Smooth muscle cell (in vitro differentiated cells): ENCODE measurements around the gene LIPM. TPM values are rescaled to one million over a fixed set of nuclear protein-coding genes. Genes with fewer than 3 reads are reported as not detected.

ENCODE experiments used
- DNase-seq: peaks from one replicate; lab custom pipeline; 2025; ENCODE audit not compliant: unreplicated experiment; lab: John Stamatoyannopoulos, UW
- H2AFZ ChIP-seq: fragments of 200-600 bp; sonication (generic); 2 replicates; pipeline ENCODE4 v1.6.0; 2016; ENCODE audit warnings: antibody characterized with exemption, low read depth, mild to moderate bottlenecking
- H3F3A ChIP-seq: fragments of 200-600 bp; sonication (generic); 2 replicates; pipeline ENCODE4 v1.6.0; 2017; ENCODE audit warnings: antibody characterized with exemption, low read depth
- H3K27ac ChIP-seq: fragments of 200-600 bp; sonication (generic); 2 replicates; pipeline ENCODE4 v1.5.1; 2016; ENCODE audit warnings: low read depth, mild to moderate bottlenecking
- H3K27me3 ChIP-seq: fragments of 200-600 bp; sonication (generic); 2 replicates; pipeline ENCODE4 v1.6.1; 2016; ENCODE audit warnings: low read depth, mild to moderate bottlenecking
- H3K36me3 ChIP-seq: fragments of 200-600 bp; sonication (generic); 2 replicates; pipeline ENCODE4 v1.5.1; 2016; ENCODE audit warnings: low read depth
- H3K4me1 ChIP-seq: fragments of 200-600 bp; sonication (generic); 2 replicates; pipeline ENCODE4 v1.5.1; 2016; ENCODE audit warnings: low read depth
- H3K4me2 ChIP-seq: fragments of 200-600 bp; sonication (generic); 2 replicates; pipeline ENCODE4 v1.6.0; 2016; ENCODE audit warnings: mild to moderate bottlenecking
- H3K4me3 ChIP-seq: fragments of 200-600 bp; sonication (generic); 2 replicates; pipeline ENCODE4 v1.5.1; 2016; ENCODE audit warnings: mild to moderate bottlenecking
- H3K79me2 ChIP-seq: fragments of 200-600 bp; sonication (generic); 2 replicates; pipeline ENCODE4 v1.6.0; 2016; ENCODE audit warnings: low read depth, mild to moderate bottlenecking
- H3K9ac ChIP-seq: fragments of 200-600 bp; sonication (generic); 2 replicates; pipeline ENCODE4 v1.6.0; 2016; ENCODE audit warnings: low read depth
- H3K9me3 ChIP-seq: fragments of 200-600 bp; sonication (generic); replicated peaks from 2 replicates; pipeline ENCODE4 v1.5.1; 2016; ENCODE audit warnings: low read depth
- H4K20me1 ChIP-seq: fragments of 200-600 bp; sonication (generic); 2 replicates; pipeline ENCODE4 v1.6.0; 2016; ENCODE audit warnings: low read depth
- CTCF ChIP-seq: fragments of 200-600 bp; sonication (generic); IDR thresholded peaks from 2 replicates; pipeline ENCODE4 v1.5.1; 2017; ENCODE audit warnings: borderline replicate concordance, mild to moderate bottlenecking, antibody characterized with exemption; ENCODE audit not compliant: insufficient read depth, poor library complexity, severe bottlenecking
- WGBS: methylation state at CpG from one replicate; pipeline ENCODE4 v1.1.7; 2016; ENCODE audit warnings: low lambda C conversion rate; 5-methylcytosine and 5-hydroxymethylcytosine counted together
- polyA plus RNA-seq: library from polyadenylated mRNA; unstranded; fragments of >200 nt; fragmentation: Nextera tagmentation; extraction: Ambion mirVana; gene quantifications from 2 replicates; pipeline ENCODE4 v1.2.1, GENCODE V29; 2016
- total RNA-seq: library from RNA; depleted of rRNA; stranded (reverse); fragments of >200 nt; gene quantifications from 2 replicates; pipeline ENCODE4 v1.2.3, GENCODE V29; 2014

LIPM gene
- total and polyA plus RNA-seq, 2 experiments from 2014 or later, result 0.67 TPM; not detected in 1

DNA sequence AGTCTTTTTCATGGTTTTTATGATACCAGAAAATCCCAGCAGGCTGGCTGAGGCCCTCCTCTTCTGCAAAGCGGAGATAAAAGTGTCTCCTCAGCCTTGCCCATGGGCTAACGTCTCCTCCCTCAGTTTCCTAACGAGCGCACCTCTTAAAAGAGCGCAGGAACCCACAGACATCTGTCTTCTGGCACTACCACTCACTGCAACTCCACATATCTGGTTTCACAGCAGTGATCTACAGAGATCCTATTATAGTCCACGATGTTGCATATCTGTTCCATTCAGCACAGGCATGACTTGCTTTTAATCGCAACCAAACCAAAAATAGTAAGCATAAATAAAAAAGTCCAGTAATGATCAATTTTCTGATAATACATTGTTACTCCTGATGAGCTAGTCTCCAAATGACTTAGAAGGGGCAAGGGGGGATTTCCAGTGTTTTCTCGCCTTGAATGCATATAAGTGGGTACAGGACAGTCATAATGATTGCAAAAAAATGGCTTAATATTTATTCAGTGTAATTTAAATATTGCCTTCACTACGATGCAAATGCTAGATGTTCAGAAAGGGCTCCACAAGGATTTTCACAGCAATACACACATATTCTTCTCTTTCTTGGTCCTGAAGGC lies 28.2 kb downstream of the LIPM start:
- no peak overlapping the region for H3K4me3 ChIP-seq
- no peaks in the 10 kb centered on the region for H3F3A ChIP-seq
- no peak overlapping the region for H2AFZ ChIP-seq
- H3K9ac ChIP-seq, result no peak overlapping the region
- H4K20me1 ChIP-seq, result no peaks in the 10 kb centered on the region
- H3K4me2 ChIP-seq, result no peak overlapping the region
- no peak for DNase-seq
- no peaks in the 10 kb centered on the region for H3K36me3 ChIP-seq
- H3K9me3 ChIP-seq, result no peaks in the 10 kb centered on the region
- no peaks in the 10 kb centered on the region for H3K79me2 ChIP-seq
- H3K27ac ChIP-seq, result no peak overlapping the region
- WGBS, result 81% methylated on average over 9 of the region's 9 CpGs
- H3K4me1 ChIP-seq, result no peaks in the 10 kb centered on the region
- no peak for TF ChIP-seq CTCF
- H3K27me3 ChIP-seq, result peaks cover 45% of the 10 kb centered on the region

DNA sequence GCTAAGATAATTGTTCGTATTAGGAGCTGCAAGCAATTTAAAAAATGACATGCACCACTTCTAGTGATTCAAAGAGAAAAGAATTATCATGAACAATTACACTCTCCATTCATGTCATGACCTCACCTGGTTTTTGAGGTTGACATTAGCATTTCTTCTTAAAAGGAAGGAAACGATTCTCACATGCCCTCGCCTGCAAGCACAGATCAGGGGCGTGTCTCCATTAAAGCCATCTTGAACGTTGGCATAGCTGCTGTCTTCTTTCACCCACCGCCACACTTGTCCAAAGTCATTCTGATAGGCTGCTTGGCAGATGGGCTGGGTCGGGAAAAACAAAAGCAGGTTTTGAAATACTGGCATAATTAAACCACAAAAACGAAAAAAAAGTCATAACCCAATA lies 29.2 kb downstream of the LIPM start:
- H3K36me3 ChIP-seq, result no peaks in the 10 kb centered on the region
- no peaks in the 10 kb centered on the region for H3F3A ChIP-seq
- no peak overlapping the region for H3K4me2 ChIP-seq
- H3K27me3 ChIP-seq, result peaks cover 45% of the 10 kb centered on the region
- TF ChIP-seq CTCF, result no peak
- H3K9me3 ChIP-seq, result no peaks in the 10 kb centered on the region
- H3K4me3 ChIP-seq, result no peak overlapping the region
- H2AFZ ChIP-seq, result no peak overlapping the region
- H3K9ac ChIP-seq, result no peak overlapping the region
- DNase-seq, result no peak
- H3K4me1 ChIP-seq, result no peaks in the 10 kb centered on the region
- no peak overlapping the region for H3K27ac ChIP-seq
- H3K79me2 ChIP-seq, result no peaks in the 10 kb centered on the region
- no peaks in the 10 kb centered on the region for H4K20me1 ChIP-seq
- 63% methylated on average over 8 of the region's 8 CpGs for WGBS

GRCh38 chr10:88832376-88832775 lies 29.8 kb downstream of the LIPM start:
- H3K4me2 ChIP-seq, result no peak overlapping the region
- H3K9me3 ChIP-seq, result no peaks in the 10 kb centered on the region
- no peaks in the 10 kb centered on the region for H3K4me1 ChIP-seq

More at GRCh38 chr10:88832376-88832775, 29.8 kb downstream of the LIPM start:
- no peaks in the 10 kb centered on the region for H3K79me2 ChIP-seq
- peaks cover 42% of the 10 kb centered on the region for H3K27me3 ChIP-seq
- no peak for TF ChIP-seq CTCF
- no peak for DNase-seq
- H3K4me3 ChIP-seq, result no peak overlapping the region
- no peak overlapping the region for H3K27ac ChIP-seq
- H3F3A ChIP-seq, result no peaks in the 10 kb centered on the region
- no peak overlapping the region for H3K9ac ChIP-seq
- no peak overlapping the region for H2AFZ ChIP-seq
- H4K20me1 ChIP-seq, result no peaks in the 10 kb centered on the region
- no peaks in the 10 kb centered on the region for H3K36me3 ChIP-seq
